ENCODE results near the gene KLHL26.

Gene KLHL26

DNA sequence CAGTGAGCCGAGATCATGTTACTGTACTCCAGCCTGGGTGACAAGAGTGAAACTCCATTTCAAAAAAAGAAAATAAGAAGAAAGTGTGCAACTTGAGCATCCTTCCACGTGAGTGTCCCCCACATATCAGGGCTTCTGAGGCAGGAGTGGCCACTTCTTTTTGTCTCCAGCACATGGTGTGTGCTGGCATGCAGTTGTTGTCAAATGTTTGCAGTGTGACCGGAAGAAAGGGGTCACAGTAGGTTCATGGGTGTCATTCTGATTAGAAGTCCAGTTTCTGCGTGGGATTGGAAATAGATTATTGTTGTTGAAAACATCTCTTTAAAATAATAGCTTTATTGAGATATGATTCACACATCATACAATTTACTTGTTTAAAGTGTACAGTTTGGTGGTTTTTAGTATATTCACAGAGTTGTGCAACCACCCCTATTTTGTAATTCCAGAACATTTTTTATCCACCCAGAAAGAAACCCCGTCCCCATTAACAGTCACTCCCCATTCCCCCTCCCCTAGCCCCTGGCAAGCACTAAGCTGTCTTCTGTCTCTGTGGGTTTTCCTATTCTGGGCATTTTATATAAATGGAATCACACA, 48.9 kb downstream of the KLHL26 start:
- ATAC-seq (replicated peaks) (no peak), DNase-seq (no peak)
- H3K27ac Mint-ChIP-seq = no peak overlapping the region
- peaks cover 14% of the 10 kb centered on the region for H3K36me3 Mint-ChIP-seq (ENCODE audit: insufficient read depth)
- H3K4me3 Mint-ChIP-seq = no peak overlapping the region
- H3K4me1 Mint-ChIP-seq (ENCODE audit: low read depth in 2 of 2) = peaks cover 11 to 14% of the 10 kb centered on the region in 2 donors
- no peaks in the 10 kb centered on the region for H3K9me3 Mint-ChIP-seq
- no peaks in the 10 kb centered on the region for H3K27me3 Mint-ChIP-seq

DNA sequence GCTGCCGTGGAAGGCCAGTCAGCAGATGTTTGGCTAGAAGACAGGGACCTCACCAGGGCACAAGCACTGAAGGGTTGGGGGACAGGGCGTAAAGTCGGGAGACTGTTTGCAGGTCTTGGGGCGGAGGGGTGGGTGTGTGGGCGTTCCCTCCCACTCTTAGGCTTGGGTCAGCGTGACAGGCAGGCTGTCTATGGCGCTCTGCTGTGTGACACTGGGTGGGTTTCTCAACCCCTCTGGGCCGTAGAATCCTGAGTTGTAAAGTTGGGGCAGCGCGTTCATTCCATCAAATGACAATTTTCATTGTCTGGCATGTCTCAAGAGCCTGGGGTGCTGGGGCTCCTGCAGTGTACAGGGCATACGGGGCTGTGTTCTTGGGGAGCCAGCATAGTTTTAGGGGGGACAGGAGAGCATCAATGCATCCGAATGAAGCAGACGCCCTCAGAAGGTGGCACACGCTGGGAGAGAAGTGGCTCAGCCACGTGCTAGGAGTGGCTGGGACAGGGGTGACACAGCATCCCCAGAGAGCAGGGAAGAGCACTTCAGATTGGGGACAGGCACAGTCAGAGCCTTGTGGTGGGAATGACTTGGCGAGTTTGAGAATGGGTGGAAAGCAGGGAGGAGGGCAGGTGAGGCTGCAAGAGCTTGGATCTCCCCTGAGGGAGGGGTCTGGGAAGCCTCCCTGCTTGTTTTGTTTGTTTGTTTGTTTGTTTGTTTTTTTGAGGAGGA, 51.1 kb downstream of the KLHL26 start:
- DNase-seq (no peak), ATAC-seq (replicated peaks) (no peak)
- H3K9me3 Mint-ChIP-seq = no peaks in the 10 kb centered on the region
- H3K36me3 Mint-ChIP-seq (ENCODE audit: insufficient read depth) = peaks cover 10% of the 10 kb centered on the region
- peaks cover 13 to 16% of the 10 kb centered on the region in 2 donors for H3K4me1 Mint-ChIP-seq (ENCODE audit: low read depth in 2 of 2)
- H3K27ac Mint-ChIP-seq = no peak overlapping the region
- no peaks in the 10 kb centered on the region for H3K27me3 Mint-ChIP-seq
- peak overlapping the region in 1 of 2 donors; percentile 25 for H3K4me3 Mint-ChIP-seq

DNA sequence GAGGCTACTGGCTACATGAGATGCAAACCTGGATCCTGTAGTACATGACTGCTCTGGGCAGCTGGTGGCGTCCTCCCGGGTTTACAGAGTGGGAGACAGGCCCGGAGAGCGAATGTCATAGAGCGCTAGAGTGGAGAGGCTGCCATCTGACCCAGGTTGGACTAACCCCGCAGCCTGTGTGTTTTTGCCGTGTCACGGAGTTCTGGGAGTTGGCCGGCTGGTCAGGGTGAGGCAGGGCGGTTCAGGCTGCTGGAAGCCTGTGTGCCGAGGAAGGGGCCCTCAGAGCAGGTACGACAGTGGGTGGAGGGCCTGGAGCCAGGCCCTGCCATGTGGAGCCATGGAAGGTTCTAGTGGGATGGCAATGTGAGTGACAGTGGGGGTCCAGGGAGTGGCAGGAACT, 59.2 kb downstream of the KLHL26 start:
- no peak for ATAC-seq (replicated peaks)
- H3K27ac Mint-ChIP-seq = no peak overlapping the region
- peaks cover 19 to 23% of the 10 kb centered on the region in 2 donors for H3K4me1 Mint-ChIP-seq (ENCODE audit: low read depth in 2 of 2)
- peaks cover 4% of the 10 kb centered on the region for H3K36me3 Mint-ChIP-seq (ENCODE audit: insufficient read depth)
- no peak overlapping the region for H3K4me3 Mint-ChIP-seq
- no peaks in the 10 kb centered on the region for H3K9me3 Mint-ChIP-seq
- DNase-seq = no peak
- no peaks in the 10 kb centered on the region for H3K27me3 Mint-ChIP-seq

DNA sequence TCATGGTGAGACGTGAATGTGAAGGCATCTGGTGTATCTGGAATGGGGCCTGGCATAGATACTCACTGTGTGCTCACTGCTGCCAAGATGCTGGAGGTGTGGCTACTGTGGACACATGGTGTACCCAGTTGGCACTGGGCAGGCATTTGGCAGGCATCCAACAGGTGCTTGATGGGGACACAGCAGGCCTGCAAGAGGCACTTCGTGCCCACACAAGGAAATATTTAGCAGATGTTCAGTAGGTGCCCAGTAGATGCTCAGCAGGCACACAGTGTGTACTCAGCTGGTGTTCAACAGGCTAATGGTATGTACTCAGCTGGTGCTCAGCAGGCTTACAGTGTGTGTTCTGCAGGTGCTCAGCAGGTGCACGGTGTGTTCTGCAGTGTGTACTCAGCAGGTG, 60.9 kb downstream of the KLHL26 start:
- Mint-ChIP-seq H3K27ac (no peak overlapping the region), H3K9me3 (no peaks in the 10 kb centered on the region), H3K4me1 (ENCODE audit: low read depth in 2 of 2) (peaks cover 20 to 27% of the 10 kb centered on the region in 2 donors), H3K36me3 (ENCODE audit: insufficient read depth) (peaks cover 9% of the 10 kb centered on the region), H3K27me3 (no peaks in the 10 kb centered on the region), H3K4me3 (no peak overlapping the region)
- ATAC-seq (replicated peaks) = no peak
- no peak for DNase-seq

DNA sequence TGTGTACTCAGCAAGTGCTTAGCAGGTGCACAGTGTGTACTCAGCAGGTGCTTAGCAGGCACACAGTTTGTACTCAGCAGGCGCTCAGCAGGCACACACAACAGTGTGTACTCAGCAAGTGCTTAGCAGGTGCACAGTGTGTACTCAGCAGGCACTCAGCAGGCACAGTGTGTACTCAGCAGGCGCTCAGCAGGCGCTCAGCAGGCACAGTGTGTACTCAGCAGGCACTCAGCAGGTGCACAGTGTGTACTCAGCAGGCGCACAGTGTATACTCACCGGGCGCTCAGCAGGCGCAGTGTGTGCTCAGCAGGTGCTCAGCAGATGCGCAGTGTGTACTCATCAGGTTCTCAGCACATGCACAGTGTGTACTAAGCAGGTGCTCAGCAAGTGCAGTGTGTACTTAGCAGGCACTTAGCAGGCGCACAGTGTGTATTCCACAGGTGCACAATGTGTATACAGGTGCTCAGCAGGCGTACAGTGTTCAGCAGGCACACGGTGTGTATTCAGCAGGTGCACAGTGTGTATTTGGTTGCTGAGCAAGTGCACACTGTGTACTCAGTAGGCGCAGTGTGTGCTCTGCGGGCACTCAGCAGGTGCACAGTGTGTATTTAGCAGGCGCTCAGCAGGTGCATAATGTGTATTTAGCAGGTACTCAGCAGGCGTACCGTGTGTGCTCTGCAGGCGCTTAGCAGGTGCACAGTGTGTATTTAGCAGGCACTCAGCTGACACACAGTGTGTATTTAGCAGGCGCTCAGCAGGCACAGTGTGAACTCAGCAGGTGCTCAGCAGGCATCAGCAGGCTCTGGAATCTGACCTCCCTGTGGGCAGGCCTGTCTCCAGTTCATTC, 61.7 kb downstream of the KLHL26 start:
- DNase-seq (no peak), ATAC-seq (replicated peaks) (no peak)
- Mint-ChIP-seq H3K9me3 (no peaks in the 10 kb centered on the region), H3K27ac (peak overlapping the region; percentile 83 to 87), H3K4me1 (ENCODE audit: low read depth in 2 of 2) (peaks cover 20 to 27% of the 10 kb centered on the region in 2 donors), H3K27me3 (no peaks in the 10 kb centered on the region), H3K4me3 (peak overlapping the region in 1 of 2 donors; percentile 85), H3K36me3 (ENCODE audit: insufficient read depth) (peaks cover 10% of the 10 kb centered on the region)

DNA sequence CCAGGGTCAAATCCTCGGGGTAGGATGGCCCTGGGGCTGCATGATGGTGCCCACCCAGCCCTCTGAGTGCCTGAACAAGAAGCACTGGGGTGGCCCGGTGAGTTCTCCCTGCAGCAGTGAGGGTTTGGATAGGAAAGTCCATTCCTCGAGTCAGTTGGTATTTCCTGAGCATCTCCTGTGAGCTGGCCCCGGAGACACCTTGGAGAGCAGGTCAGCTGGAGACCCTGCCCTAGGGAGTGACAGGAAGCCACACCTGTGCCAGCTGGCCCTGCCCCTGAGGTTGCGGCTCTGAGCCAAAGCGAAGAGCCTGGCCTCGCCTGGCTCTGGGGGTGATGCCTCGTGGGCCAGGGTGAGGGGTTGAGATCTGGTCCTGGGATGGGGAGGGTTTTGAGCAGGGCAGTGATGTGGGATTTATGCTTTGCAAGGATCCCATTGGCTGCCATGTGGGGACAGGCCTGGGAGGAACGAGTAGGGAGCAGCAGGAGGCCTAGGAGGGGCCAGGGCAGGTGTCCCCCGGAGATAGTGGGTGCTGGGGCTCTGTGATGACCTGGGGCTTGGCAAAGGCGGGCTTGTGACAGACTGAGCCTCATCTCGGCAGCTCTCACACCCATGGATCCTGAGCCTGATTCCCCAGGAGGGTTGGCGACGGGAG, 62.7 kb downstream of the KLHL26 start:
- Mint-ChIP-seq H3K27ac (peak overlapping the region; percentile 83 to 87), H3K36me3 (ENCODE audit: insufficient read depth) (peaks cover 10% of the 10 kb centered on the region), H3K4me1 (ENCODE audit: low read depth in 2 of 2) (peaks cover 20 to 27% of the 10 kb centered on the region in 2 donors), H3K4me3 (peak overlapping the region; percentile 85), H3K27me3 (no peaks in the 10 kb centered on the region), H3K9me3 (no peaks in the 10 kb centered on the region)
- DNase-seq (no peak), ATAC-seq (replicated peaks) (no peak)

DNA sequence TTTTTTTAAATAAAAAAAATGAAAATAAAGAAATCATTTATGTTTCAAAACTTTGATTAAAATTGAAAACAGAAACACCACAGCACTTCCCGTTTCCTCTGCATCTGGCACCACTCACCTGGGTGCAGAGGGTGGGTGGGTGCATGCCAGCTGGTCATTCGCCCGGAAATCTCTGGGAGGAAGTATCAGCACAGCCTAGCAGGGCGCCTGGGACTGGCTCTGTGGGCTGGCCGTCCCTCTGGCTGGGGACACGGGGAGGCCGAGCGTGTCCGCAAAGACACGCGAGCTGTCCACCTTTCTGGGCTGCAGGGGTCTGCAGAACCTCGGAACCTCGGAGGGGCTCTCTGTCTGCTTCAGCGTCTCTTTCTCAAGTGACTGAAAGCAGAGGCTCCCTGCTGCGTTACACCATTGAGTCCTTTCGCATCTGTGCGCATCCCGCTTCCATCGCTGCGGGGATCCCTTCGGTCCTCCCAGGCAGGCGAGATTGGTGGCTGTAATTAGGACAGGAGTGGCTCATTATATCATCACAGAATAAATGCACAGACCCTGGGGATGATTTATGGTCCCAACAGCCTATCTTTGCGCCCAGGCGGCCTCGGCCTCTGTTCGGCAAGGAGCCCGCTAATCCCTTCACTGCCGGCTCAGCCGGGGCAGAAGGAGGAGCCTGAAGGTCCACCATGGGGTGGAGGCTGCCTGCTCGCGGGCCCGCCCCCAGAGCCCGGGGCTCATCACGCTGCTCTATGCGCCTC, 63.8 kb downstream of the KLHL26 start:
- Mint-ChIP-seq H3K4me1 (ENCODE audit: low read depth in 2 of 2) (peaks cover 18 to 27% of the 10 kb centered on the region in 2 donors), H3K9me3 (no peaks in the 10 kb centered on the region), H3K36me3 (ENCODE audit: insufficient read depth) (peaks cover 10% of the 10 kb centered on the region), H3K4me3 (peak overlapping the region; percentile 85), H3K27me3 (no peaks in the 10 kb centered on the region), H3K27ac (peak overlapping the region; percentile 83 to 87)
- ATAC-seq (replicated peaks) = peak; percentile 96
- DNase-seq = peak; percentile 62 to 69 (median 62)

DNA sequence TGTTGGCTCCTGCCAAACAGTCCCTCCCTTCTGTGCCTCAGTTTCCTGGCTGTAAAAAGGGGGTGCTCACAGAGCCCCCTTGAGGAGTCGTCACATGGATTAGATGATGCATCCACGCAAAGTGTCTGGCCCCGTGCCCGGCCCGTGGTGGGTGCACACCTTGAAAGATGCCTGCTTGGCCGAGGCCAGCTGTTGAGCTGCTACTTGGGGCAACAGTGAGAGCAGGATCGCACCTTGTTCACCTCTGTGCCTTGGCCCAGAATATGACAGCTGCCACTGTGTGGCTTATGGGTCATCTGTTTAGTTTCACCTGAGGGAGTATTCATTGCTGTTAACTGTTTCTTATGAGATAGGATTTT, 64.4 kb downstream of the KLHL26 start:
- H3K36me3 Mint-ChIP-seq (ENCODE audit: insufficient read depth) = peaks cover 10% of the 10 kb centered on the region
- no peaks in the 10 kb centered on the region for H3K27me3 Mint-ChIP-seq
- ATAC-seq (replicated peaks) (peak; percentile 48), DNase-seq (no peak)
- H3K27ac Mint-ChIP-seq = peak overlapping the region; percentile 83 to 87
- peak overlapping the region; percentile 85 for H3K4me3 Mint-ChIP-seq
- H3K9me3 Mint-ChIP-seq = no peaks in the 10 kb centered on the region
- peaks cover 16 to 24% of the 10 kb centered on the region in 2 donors for H3K4me1 Mint-ChIP-seq (ENCODE audit: low read depth in 2 of 2)

DNA sequence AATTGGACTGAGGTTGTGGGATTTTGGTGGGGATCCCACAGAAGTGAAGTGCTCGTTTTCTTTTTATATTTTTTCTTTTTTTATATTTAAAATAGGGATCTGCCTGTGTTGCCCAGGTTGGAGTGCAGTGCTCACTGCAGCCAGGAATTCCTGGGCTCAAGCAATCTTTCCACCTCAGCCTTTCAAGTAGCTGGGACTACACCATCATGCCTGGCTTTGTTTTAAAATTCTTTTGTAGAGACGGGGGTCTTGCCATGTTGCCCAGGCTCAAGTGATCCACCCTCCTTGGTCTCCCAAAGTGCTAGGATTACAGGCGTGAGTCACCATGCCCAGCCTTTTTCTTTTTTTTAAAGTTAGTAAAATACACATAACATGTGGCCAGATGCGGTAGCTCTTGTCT, 67.2 kb downstream of the KLHL26 start:
- H3K9me3 Mint-ChIP-seq = no peaks in the 10 kb centered on the region
- H3K27ac Mint-ChIP-seq = no peak overlapping the region
- H3K4me1 Mint-ChIP-seq (ENCODE audit: low read depth in 2 of 2) = peaks cover 20 to 23% of the 10 kb centered on the region in 2 donors
- ATAC-seq (replicated peaks) = no peak
- H3K36me3 Mint-ChIP-seq (ENCODE audit: insufficient read depth) = peaks cover 8% of the 10 kb centered on the region
- no peaks in the 10 kb centered on the region for H3K27me3 Mint-ChIP-seq
- no peak for DNase-seq
- no peak overlapping the region for H3K4me3 Mint-ChIP-seq

DNA sequence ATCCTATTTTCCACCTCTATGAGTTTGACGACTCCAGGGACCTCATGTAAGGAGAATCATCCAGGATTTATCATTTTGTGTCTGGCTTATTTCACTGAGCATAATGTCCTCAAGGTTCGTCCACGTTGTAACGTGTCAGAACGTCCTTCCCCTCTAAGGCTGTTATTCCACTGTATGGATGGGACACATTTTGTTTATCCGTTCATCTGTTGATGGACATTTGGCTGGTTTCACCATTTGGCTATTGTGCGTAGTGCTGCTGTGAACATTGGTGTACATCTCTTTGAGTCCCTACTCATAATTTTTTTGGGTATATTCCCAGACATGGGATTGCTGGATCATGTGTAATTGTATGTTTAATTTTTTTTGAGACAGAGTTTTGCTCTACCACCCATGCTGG, 68.1 kb downstream of the KLHL26 start:
- no peaks in the 10 kb centered on the region for H3K27me3 Mint-ChIP-seq
- H3K4me3 Mint-ChIP-seq = no peak overlapping the region
- DNase-seq (no peak), ATAC-seq (replicated peaks) (no peak)
- peaks cover 10% of the 10 kb centered on the region for H3K36me3 Mint-ChIP-seq (ENCODE audit: insufficient read depth)
- H3K4me1 Mint-ChIP-seq (ENCODE audit: low read depth in 2 of 2) = peaks cover 12 to 18% of the 10 kb centered on the region in 2 donors
- no peak overlapping the region for H3K27ac Mint-ChIP-seq
- H3K9me3 Mint-ChIP-seq = no peaks in the 10 kb centered on the region

DNA sequence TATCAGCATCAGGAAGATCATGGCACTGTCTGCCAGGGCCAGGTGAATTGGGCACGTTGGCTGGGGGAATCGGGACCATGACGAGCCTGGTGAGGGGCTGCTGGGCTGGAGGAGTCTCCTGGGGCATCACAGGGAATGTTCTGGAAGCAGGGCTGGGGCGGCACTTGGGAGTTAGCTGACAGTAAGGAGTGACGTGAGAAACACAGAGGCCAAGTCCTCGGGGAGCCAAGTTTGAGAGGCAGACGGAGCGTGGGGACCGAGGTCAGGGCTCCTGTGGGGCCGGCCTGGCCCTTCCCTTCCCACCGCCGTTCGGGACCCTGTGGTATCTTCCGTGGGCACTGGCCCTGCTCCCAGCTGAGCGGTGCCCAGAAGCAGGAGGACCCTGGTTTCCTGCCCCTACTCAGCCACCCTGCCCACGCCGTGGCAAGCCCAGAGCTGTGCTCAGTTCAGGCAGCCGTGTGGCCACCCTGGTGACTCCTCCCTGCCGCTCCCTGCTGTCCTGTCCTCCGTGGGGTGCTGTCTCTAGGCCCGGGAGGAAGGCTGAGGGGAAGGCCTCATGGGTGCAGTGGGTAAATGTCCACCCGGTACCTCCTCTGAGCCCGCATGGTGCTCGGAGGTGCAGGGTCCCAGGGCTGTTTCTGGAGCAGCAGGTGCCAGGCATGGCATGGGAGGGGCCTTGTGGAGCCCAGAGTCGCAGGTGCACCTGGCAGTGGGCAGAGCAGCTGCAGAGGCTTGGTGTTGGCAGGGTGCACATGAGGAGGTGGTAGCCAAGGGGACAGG, 71.8 kb downstream of the KLHL26 start:
- Mint-ChIP-seq H3K36me3 (ENCODE audit: insufficient read depth) (peaks cover 3% of the 10 kb centered on the region), H3K27me3 (no peaks in the 10 kb centered on the region), H3K9me3 (no peaks in the 10 kb centered on the region), H3K4me1 (ENCODE audit: low read depth in 2 of 2) (peaks cover 12 to 17% of the 10 kb centered on the region in 2 donors), H3K27ac (peak overlapping the region in 1 of 2 donors; percentile 49), H3K4me3 (no peak overlapping the region)
- ATAC-seq (replicated peaks) (no peak), DNase-seq (no peak)

DNA sequence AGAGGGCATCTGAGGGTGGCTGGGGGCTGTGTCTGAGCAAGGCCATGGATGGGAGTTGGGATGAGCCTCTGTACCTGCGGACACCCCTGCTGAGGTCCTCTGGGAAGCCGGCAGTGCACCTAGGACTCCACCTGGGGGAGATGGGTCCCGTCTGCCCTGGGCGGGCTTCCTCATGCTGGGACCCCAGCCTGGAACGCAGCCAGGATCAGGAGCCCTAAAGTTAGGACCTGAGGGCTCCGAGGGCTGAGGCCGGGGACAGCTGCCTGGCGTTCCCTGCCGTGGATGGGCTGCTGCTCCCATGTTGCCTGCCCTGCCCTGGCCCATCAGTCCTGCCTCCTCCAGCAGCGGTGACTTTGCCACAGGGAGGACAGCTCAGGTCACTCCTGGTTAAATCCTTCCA, 72.7 kb downstream of the KLHL26 start:
- no peak for ATAC-seq (replicated peaks)
- peak overlapping the region in 1 of 2 donors; percentile 46 for H3K27ac Mint-ChIP-seq
- peaks cover 16 to 19% of the 10 kb centered on the region in 2 donors for H3K4me1 Mint-ChIP-seq (ENCODE audit: low read depth in 2 of 2)
- peaks cover 3% of the 10 kb centered on the region for H3K36me3 Mint-ChIP-seq (ENCODE audit: insufficient read depth)
- no peak overlapping the region for H3K4me3 Mint-ChIP-seq
- DNase-seq = no peak
- H3K9me3 Mint-ChIP-seq = no peaks in the 10 kb centered on the region
- no peaks in the 10 kb centered on the region for H3K27me3 Mint-ChIP-seq
